Natural killer cell (primary cell): Measurements from ENCODE around the gene IL36RN. TPM values are rescaled to one million over a fixed set of nuclear protein-coding genes. Genes with fewer than 3 reads are reported as not detected.

Experiments
- ATAC-seq, 3 donors: fragments of 150-1000 bp in 2 of 3; fragments of 200-7000 bp in 1 of 3; cut with Tn5 transposase; 1 replicate in 1 of 3; 2 replicates in 2 of 3; pipeline ENCODE4 v1.10.0; 2021; ENCODE audit warnings: mild to moderate bottlenecking in 2 of 3, moderate library complexity in 2 of 3
- DNase-seq, 2 donors: peaks; one replicate each; pipeline versions ENCODE4 v3.0.0 to v3.0.0-alpha.2; 2013 to 2021; ENCODE audit warnings: mixed read lengths in 1 of 2
- H3K27ac ChIP-seq: one replicate; pipeline ENCODE4 v1.5.1; 2013; ENCODE audit warnings: mild to moderate bottlenecking, low read length
- H3K27me3 ChIP-seq: one replicate; pipeline ENCODE4 v1.6.1; 2013; ENCODE audit warnings: low read length; ENCODE audit not compliant: control insufficient read depth, insufficient read depth
- H3K36me3 ChIP-seq: one replicate; pipeline ENCODE4 v1.6.1; 2013; ENCODE audit warnings: low read length; ENCODE audit not compliant: control insufficient read depth, insufficient read depth
- H3K4me1 ChIP-seq: one replicate; pipeline ENCODE4 v1.6.1; 2013; ENCODE audit warnings: low read length; ENCODE audit not compliant: control insufficient read depth, insufficient read depth
- H3K4me3 ChIP-seq: one replicate; pipeline ENCODE4 v1.5.1; 2013; ENCODE audit warnings: low read length
- H3K9me3 ChIP-seq: one replicate; pipeline ENCODE4 v1.6.1; 2013; ENCODE audit warnings: low read length; ENCODE audit not compliant: control insufficient read depth, insufficient read depth
- H3K27ac Mint-ChIP-seq, 2 donors: one replicate each; pipeline ENCODE4 v1.8.0; 2022; ENCODE audit warnings: mild to moderate bottlenecking in 2 of 2, mixed read lengths in 2 of 2, moderate library complexity in 1 of 2
- H3K27me3 Mint-ChIP-seq, 2 donors: one replicate each; pipeline ENCODE4 v1.8.0; 2022; ENCODE audit warnings: low read depth in 2 of 2, mixed read lengths in 2 of 2
- H3K36me3 Mint-ChIP-seq: one replicate; pipeline ENCODE4 v1.8.0; 2022; ENCODE audit warnings: mixed read lengths
- H3K4me1 Mint-ChIP-seq, 2 donors: one replicate each; pipeline ENCODE4 v1.8.0; 2022; ENCODE audit warnings: mixed read lengths in 2 of 2
- H3K4me3 Mint-ChIP-seq: one replicate; pipeline ENCODE4 v1.8.0; 2022; ENCODE audit warnings: mild to moderate bottlenecking, moderate library complexity, mixed read lengths
- H3K9me3 Mint-ChIP-seq, 2 donors: one replicate each; pipeline ENCODE4 v1.8.0; 2022; ENCODE audit warnings: mixed read lengths in 2 of 2
- WGBS: methylation state at CpG from one replicate; pipeline ENCODE4 v1.1.7; 2013; ENCODE audit warnings: missing lambda C conversion rate; ENCODE audit not compliant: insufficient coverage; 5-methylcytosine and 5-hydroxymethylcytosine counted together
- intact Hi-C: fragments of 100-400 bp; cut with micrococcal nuclease; formaldehyde crosslinking; loops from one replicate; pipeline ENCODE4 v1.14.2; 2022
- total RNA-seq, 4 donors: library from RNA; stranded (reverse); fragments of 120-200 nt in 1 of 4; gene quantifications; one replicate each; pipeline versions ENCODE4 v1.2.3 to v1.2.4, GENCODE V29; 2013 to 2022
- TF ChIP-seq, protein P1 (sequence below): fragments of 200-600 bp; IDR thresholded peaks from one replicate; pipeline ENCODE4 v1.8.0; 2022; ENCODE audit warnings: antibody characterized with exemption

The IL36RN gene
- total RNA-seq, 3 donors from 2014 or later (not counting 1 experiment from before 2014, with no cell fraction given) = not detected

DNA sequence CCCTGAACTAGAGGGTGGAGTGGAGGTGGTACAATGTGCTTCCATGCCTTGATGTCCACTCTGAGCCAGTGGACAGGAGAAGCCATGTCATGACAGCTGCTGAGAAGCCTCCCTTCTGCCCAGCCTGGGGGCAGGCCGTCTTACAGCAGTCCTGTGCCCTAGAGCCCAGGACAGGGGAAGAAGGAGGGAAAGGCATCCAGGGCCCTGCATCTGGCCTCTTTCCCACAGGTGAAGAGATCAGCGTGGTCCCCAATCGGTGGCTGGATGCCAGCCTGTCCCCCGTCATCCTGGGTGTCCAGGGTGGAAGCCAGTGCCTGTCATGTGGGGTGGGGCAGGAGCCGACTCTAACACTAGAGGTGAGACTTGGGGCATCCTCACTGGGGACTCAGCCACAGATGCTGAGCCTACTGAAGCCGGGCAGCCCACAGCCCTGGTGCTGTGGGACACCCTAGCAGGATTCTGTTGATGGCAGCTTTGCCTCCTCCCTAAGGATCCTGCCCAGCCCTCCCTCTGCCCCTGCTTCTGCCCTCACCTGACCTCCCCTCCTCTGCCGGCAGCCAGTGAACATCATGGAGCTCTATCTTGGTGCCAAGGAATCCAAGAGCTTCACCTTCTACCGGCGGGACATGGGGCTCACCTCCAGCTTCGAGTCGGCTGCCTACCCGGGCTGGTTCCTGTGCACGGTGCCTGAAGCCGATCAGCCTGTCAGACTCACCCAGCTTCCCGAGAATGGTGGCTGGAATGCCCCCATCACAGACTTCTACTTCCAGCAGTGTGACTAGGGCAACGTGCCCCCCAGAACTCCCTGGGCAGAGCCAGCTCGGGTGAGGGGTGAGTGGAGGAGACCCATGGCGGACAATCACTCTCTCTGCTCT is 3.1 kb downstream of the IL36RN start:
- intact Hi-C loops = no loop called here
- Mint-ChIP-seq H3K9me3 (no peaks in the 10 kb centered on the region), H3K27ac (no peak overlapping the region), H3K27me3 (peaks cover 11 to 17% of the 10 kb centered on the region in 2 donors), H3K4me1 (no peaks in the 10 kb centered on the region), H3K36me3 (no peaks in the 10 kb centered on the region), H3K4me3 (no peak overlapping the region)
- DNase-seq (no peak), ATAC-seq (no peak)
- 91% methylated on average over 18 of the region's 18 CpGs for WGBS
- no peak overlapping the region for H3K4me3 ChIP-seq
- no peaks in the 10 kb centered on the region for H3K27me3 ChIP-seq
- TF ChIP-seq, protein P1, sequence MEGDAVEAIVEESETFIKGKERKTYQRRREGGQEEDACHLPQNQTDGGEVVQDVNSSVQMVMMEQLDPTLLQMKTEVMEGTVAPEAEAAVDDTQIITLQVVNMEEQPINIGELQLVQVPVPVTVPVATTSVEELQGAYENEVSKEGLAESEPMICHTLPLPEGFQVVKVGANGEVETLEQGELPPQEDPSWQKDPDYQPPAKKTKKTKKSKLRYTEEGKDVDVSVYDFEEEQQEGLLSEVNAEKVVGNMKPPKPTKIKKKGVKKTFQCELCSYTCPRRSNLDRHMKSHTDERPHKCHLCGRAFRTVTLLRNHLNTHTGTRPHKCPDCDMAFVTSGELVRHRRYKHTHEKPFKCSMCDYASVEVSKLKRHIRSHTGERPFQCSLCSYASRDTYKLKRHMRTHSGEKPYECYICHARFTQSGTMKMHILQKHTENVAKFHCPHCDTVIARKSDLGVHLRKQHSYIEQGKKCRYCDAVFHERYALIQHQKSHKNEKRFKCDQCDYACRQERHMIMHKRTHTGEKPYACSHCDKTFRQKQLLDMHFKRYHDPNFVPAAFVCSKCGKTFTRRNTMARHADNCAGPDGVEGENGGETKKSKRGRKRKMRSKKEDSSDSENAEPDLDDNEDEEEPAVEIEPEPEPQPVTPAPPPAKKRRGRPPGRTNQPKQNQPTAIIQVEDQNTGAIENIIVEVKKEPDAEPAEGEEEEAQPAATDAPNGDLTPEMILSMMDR = no peak
- H3K9me3 ChIP-seq = no peaks in the 10 kb centered on the region
- no peaks in the 10 kb centered on the region for H3K36me3 ChIP-seq
- no peaks in the 10 kb centered on the region for H3K4me1 ChIP-seq
- H3K27ac ChIP-seq = no peak overlapping the region

DNA sequence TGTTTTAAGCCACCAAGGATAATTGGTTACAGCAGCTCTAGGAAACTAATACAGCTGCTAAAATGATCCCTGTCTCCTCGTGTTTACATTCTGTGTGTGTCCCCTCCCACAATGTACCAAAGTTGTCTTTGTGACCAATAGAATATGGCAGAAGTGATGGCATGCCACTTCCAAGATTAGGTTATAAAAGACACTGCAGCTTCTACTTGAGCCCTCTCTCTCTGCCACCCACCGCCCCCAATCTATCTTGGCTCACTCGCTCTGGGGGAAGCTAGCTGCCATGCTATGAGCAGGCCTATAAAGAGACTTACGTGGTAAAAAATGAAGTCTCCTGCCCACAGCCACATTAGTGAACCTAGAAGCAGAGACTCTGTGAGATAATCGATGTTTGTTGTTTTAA is 5.3 kb downstream of the IL36RN start:
- Histone ChIP-seq H3K9me3 (no peaks in the 10 kb centered on the region), H3K27ac (no peak overlapping the region), H3K27me3 (no peaks in the 10 kb centered on the region), H3K4me1 (no peaks in the 10 kb centered on the region), H3K36me3 (no peaks in the 10 kb centered on the region), H3K4me3 (no peak overlapping the region)
- DNase-seq = no peak
- Mint-ChIP-seq H3K27me3 (peaks cover 10 to 18% of the 10 kb centered on the region in 2 donors), H3K9me3 (no peaks in the 10 kb centered on the region), H3K36me3 (no peaks in the 10 kb centered on the region), H3K4me3 (no peak overlapping the region), H3K27ac (no peak overlapping the region), H3K4me1 (no peaks in the 10 kb centered on the region)
- intact Hi-C loops = no loop called here
- TF ChIP-seq, protein P1 = no peak
- WGBS = 81% methylated on average over 4 of the region's 5 CpGs
- no peak for ATAC-seq

DNA sequence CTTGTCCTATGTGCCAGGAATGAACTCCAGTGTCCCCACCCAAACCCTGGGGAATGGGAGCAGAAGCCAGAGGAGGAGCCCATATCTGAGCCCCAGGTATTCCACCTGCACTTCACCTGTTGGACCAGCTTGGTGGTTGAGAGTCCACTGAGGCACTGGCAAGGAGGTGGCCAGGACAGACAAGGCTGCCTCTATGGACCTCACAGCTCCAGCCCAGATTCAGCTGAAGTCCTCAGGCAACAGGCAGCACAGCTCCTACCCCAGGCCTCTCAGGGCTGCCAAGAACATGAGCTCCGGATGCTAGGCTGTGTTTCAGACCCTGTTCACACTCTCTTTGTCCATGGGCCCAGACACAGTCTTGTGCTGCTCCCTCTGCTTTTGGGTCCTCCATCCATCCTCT is 5.9 kb downstream of the IL36RN start:
- TF ChIP-seq, protein P1 = no peak
- Mint-ChIP-seq H3K36me3 (no peaks in the 10 kb centered on the region), H3K27ac (no peak overlapping the region), H3K4me1 (no peaks in the 10 kb centered on the region), H3K9me3 (no peaks in the 10 kb centered on the region), H3K27me3 (peaks cover 11 to 18% of the 10 kb centered on the region in 2 donors), H3K4me3 (no peak overlapping the region)
- Histone ChIP-seq H3K4me3 (no peak overlapping the region), H3K9me3 (no peaks in the 10 kb centered on the region), H3K27ac (no peak overlapping the region), H3K36me3 (no peaks in the 10 kb centered on the region), H3K27me3 (no peaks in the 10 kb centered on the region), H3K4me1 (no peaks in the 10 kb centered on the region)
- intact Hi-C loops = no loop called here
- ATAC-seq (no peak), DNase-seq (no peak)
- WGBS = 83% methylated on average over 1 of the region's 1 CpG
